MCF 10A (cell line): ENCODE results near the gene ATOX1. TPM values are rescaled to one million over a fixed set of nuclear protein-coding genes. Genes with fewer than 3 reads are reported as not detected.
A peak's percentile ranks its signal among the peaks of the same experiment; 100 is the strongest.

ENCODE experiments used
- BruUV-seq: library from RNA; stranded (reverse); fragments of 400-500 nt; replicated peaks from 2 replicates; lab custom pipeline; 2021; lab: Mats Ljungman, UMichigan
- CTCF ChIA-PET: fragments of 300-600 bp; sonication (Branson Sonifier 250); formaldehyde crosslinking; extraction: SDS; loops from one replicate; lab custom pipeline; 2021; ENCODE audit warnings: antibody characterized with exemption, inconsistent platforms; lab: Yijun Ruan, JAX
- POLR2A ChIA-PET: fragments of 300-600, 350-650 bp; sonication (Branson Sonifier 250); formaldehyde crosslinking; extraction: SDS; loops from one replicate; lab custom pipeline; 2020; ENCODE audit warnings: antibody characterized with exemption, inconsistent platforms; lab: Yijun Ruan, JAX
- DNase-seq: peaks from one replicate; pipeline ENCODE4 v3.0.0-alpha.2; 2018; ENCODE audit not compliant: unreplicated experiment
- H3K27ac Mint-ChIP-seq: one replicate; pipeline ENCODE4 v1.8.0; 2022; ENCODE audit warnings: mild to moderate bottlenecking, low read depth, mixed read lengths; ENCODE audit not compliant: unreplicated experiment
- H3K27me3 Mint-ChIP-seq: one replicate; pipeline ENCODE4 v1.8.0; 2022; ENCODE audit warnings: mixed read lengths; ENCODE audit not compliant: insufficient read depth, unreplicated experiment
- H3K36me3 Mint-ChIP-seq: one replicate; pipeline ENCODE4 v1.8.0; 2022; ENCODE audit warnings: mild to moderate bottlenecking, moderate library complexity, mixed read lengths; ENCODE audit not compliant: insufficient read depth, unreplicated experiment
- H3K4me1 Mint-ChIP-seq: one replicate; pipeline ENCODE4 v1.8.0; 2022; ENCODE audit warnings: mixed read lengths; ENCODE audit not compliant: insufficient read depth, unreplicated experiment
- H3K4me3 Mint-ChIP-seq: one replicate; pipeline ENCODE4 v1.8.0; 2022; ENCODE audit warnings: mild to moderate bottlenecking, moderate library complexity, mixed read lengths; ENCODE audit not compliant: unreplicated experiment
- H3K9me3 Mint-ChIP-seq: one replicate; pipeline ENCODE4 v1.8.0; 2022; ENCODE audit warnings: mixed read lengths; ENCODE audit not compliant: unreplicated experiment
- intact Hi-C: fragments of 100-400 bp; cut with micrococcal nuclease; formaldehyde crosslinking; loops from 2 replicates; pipeline ENCODE4 v1.14.1; 2022
- total RNA-seq: library from RNA; stranded (reverse); gene quantifications from 2 replicates; pipeline ENCODE4 v1.2.3, GENCODE V29; 2022
- TF ChIP-seq, protein P1 (sequence below): fragments of 200-600 bp; IDR thresholded peaks from one replicate; pipeline ENCODE4 v1.8.0; 2022; ENCODE audit warnings: antibody characterized with exemption, mild to moderate bottlenecking; ENCODE audit not compliant: unreplicated experiment

ATOX1 gene
- total RNA-seq, 1 experiment from 2014 or later = 155 TPM

- TF ChIP-seq, protein P1, sequence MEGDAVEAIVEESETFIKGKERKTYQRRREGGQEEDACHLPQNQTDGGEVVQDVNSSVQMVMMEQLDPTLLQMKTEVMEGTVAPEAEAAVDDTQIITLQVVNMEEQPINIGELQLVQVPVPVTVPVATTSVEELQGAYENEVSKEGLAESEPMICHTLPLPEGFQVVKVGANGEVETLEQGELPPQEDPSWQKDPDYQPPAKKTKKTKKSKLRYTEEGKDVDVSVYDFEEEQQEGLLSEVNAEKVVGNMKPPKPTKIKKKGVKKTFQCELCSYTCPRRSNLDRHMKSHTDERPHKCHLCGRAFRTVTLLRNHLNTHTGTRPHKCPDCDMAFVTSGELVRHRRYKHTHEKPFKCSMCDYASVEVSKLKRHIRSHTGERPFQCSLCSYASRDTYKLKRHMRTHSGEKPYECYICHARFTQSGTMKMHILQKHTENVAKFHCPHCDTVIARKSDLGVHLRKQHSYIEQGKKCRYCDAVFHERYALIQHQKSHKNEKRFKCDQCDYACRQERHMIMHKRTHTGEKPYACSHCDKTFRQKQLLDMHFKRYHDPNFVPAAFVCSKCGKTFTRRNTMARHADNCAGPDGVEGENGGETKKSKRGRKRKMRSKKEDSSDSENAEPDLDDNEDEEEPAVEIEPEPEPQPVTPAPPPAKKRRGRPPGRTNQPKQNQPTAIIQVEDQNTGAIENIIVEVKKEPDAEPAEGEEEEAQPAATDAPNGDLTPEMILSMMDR = no peak
- peak; percentile 63 for DNase-seq
- POLR2A ChIA-PET = interaction anchor here (0.6 to 3.7 kb wide), 8 partner anchors 11 to 890 kb away, joined by 3 to 21 read pairs (median 8); partner anchors contain the start of gene G3BP1
- Mint-ChIP-seq H3K9me3 (no peaks in the 10 kb centered on the region), H3K27ac (peak overlapping the region; percentile 28), H3K4me3 (no peak overlapping the region), H3K4me1 (peaks cover 16% of the 10 kb centered on the region), H3K27me3 (no peaks in the 10 kb centered on the region), H3K36me3 (peaks cover 100% of the 10 kb centered on the region)
- CTCF ChIA-PET = interaction anchor here (0.5 to 2.1 kb wide), 14 partner anchors 12 to 716 kb away, joined by 3 to 15 read pairs (median 4); partner anchors contain the start of genes ATOX1 and G3BP1
- BruUV-seq = no TSS peak
- intact Hi-C loops = no loop called here
Observed at GRCh38 chr5:151799407-151799806, 41.0 kb upstream of the ATOX1 start.

- Mint-ChIP-seq H3K4me3 (no peak overlapping the region), H3K27me3 (no peaks in the 10 kb centered on the region), H3K27ac (peak overlapping the region; percentile 60), H3K9me3 (no peaks in the 10 kb centered on the region), H3K36me3 (peaks cover 100% of the 10 kb centered on the region), H3K4me1 (peaks cover 16% of the 10 kb centered on the region)
- no TSS peak for BruUV-seq
- ChIA-PET CTCF (interaction anchor here (0.7 to 2.1 kb wide), 10 partner anchors 11 to 666 kb away, joined by 3 to 15 read pairs (median 5); partner anchors contain the start of gene G3BP1), POLR2A (interaction anchor here (0.7 to 3.7 kb wide), 7 partner anchors 11 to 891 kb away, joined by 3 to 21 read pairs (median 10); partner anchors contain the start of gene G3BP1)
- TF ChIP-seq, protein P1 = no peak
- intact Hi-C loops = no loop called here
- no peak for DNase-seq
Observed at GRCh38 chr5:151798674-151799073, 40.2 kb upstream of the ATOX1 start.

DNA sequence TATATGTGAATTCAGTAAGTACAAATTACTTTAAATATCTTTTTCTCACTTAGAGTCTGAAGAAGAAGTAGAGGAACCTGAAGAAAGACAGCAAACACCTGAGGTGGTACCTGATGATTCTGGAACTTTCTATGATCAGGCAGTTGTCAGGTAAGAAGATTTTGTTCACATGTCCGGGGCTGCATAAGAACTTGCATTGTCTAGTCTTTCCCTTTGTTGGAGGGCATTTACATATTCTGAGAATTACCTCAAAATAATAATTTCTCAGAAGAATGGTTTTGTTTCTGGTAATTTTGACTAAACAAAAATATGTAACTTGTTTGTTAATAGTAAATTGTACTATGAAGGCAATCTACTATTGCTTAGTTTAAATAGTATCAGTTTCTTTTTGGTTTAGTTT is 37.0 kb upstream of the ATOX1 start:
- H3K36me3 Mint-ChIP-seq = peaks cover 100% of the 10 kb centered on the region
- POLR2A ChIA-PET = interaction anchor here (1.2 kb wide), 1 partner anchor 11 kb away, joined by 3 read pairs; no protein-coding TSS in a partner anchor
- CTCF ChIA-PET = no interaction called here

GRCh38 chr5:151793358-151793757 is 34.9 kb upstream of the ATOX1 start:
- ChIA-PET CTCF (interaction anchor here (0.7 kb wide), 1 partner anchor 1328 kb away, joined by 5 read pairs; no protein-coding TSS in a partner anchor), POLR2A (interaction anchor here (1.1 kb wide), 2 partner anchors 13 to 15 kb away, joined by 3 read pairs; no protein-coding TSS in a partner anchor)
- H3K27ac Mint-ChIP-seq = peak overlapping the region; percentile 69
- no peaks in the 10 kb centered on the region for H3K27me3 Mint-ChIP-seq
- DNase-seq = no peak
- peaks cover 99% of the 10 kb centered on the region for H3K36me3 Mint-ChIP-seq
- peaks cover 7% of the 10 kb centered on the region for H3K4me1 Mint-ChIP-seq
- H3K4me3 Mint-ChIP-seq = no peak overlapping the region
- TF ChIP-seq, protein P1 = no peak
- intact Hi-C loops = no loop called here
- no TSS peak for BruUV-seq
- H3K9me3 Mint-ChIP-seq = no peaks in the 10 kb centered on the region

More for the DNA sequence above, 37.0 kb upstream of the ATOX1 start:
- intact Hi-C loops = no loop called here
- no peak for DNase-seq
- Mint-ChIP-seq H3K9me3 (no peaks in the 10 kb centered on the region), H3K27ac (no peak overlapping the region), H3K27me3 (no peaks in the 10 kb centered on the region), H3K4me1 (peaks cover 16% of the 10 kb centered on the region), H3K4me3 (no peak overlapping the region)
- no TSS peak for BruUV-seq
- TF ChIP-seq, protein P1 = no peak
